ENCODE results near the gene ZBTB24. TPM values are rescaled to one million over a fixed set of nuclear protein-coding genes. Genes with fewer than 3 reads are reported as not detected.

The ZBTB24 gene
- total RNA-seq, 1 donor from 2014 or later = 4.7 TPM

DNA sequence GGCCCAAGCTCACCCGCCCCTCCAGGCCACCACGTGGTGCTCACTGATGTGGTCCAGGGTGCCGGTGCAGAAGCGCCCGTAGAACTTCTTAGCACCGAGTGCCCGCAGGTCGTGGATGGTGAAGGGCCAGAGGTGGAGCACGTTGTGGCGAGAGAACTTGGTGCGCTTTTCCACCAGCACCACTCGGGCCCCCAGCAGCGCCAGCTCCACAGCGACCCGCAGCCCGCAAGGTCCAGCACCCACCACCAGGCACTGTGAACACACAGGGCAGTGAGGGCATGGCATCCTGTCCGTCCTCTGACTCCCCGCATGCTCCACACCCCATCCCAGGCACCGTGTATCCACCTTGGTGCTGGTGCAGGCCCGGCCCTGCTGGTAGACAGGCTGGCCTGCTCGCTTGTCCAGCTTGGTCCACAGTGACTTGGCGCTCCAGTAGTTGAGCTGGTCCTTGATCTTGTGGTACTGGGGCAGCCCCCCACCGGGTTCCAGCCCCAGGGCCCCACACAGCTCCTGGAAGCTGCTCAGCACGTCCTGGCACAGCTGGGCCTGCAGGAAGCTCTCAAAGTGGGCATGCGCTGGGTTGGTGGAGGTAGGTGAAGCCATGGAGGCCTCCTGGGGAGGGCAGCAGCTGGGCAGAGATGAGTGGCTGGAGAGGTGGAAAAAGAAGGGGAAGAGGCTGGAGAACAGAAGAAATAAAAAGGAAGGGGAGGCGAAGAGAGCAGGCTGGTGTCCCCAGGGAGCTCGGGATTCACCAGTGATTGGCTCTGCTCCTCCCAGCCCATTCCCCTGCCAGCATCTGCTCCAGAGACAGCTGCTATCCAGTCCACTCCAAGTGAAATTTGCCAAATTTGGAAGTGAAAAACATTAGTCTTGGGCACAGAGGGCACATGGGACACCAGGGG is 29.2 kb downstream of the ZBTB24 start:
- H3K4me3 ChIP-seq (ENCODE audit: low read length in 3 of 3) = peak overlapping the region; percentile 12 to 65 (median 64)
- peaks cover 26 to 44% (median 29%) of the 10 kb centered on the region in 3 donors for H3K4me1 ChIP-seq (ENCODE audit: control insufficient read depth in 3 of 3, insufficient read depth in 3 of 3, low read length in 3 of 3)
- no peaks in the 10 kb centered on the region for H3K27me3 ChIP-seq (ENCODE audit: control insufficient read depth in 3 of 3, insufficient read depth in 3 of 3, low read length in 3 of 3)
- H3K9ac ChIP-seq (ENCODE audit: low read depth in 1 of 3, low read length in 3 of 3) = peak overlapping the region; percentile 1 to 45 (median 10)
- H3K36me3 ChIP-seq (ENCODE audit: control insufficient read depth in 3 of 3, insufficient read depth in 3 of 3, low read length in 3 of 3) = peaks cover 0 to 6% (median 4%) of the 10 kb centered on the region in 3 donors
- H3K9me3 ChIP-seq (ENCODE audit: control insufficient read depth in 3 of 3, low read length in 3 of 3) = no peaks in the 10 kb centered on the region
- no peak overlapping the region for H3K27ac ChIP-seq (ENCODE audit: low read depth, low read length)

DNA sequence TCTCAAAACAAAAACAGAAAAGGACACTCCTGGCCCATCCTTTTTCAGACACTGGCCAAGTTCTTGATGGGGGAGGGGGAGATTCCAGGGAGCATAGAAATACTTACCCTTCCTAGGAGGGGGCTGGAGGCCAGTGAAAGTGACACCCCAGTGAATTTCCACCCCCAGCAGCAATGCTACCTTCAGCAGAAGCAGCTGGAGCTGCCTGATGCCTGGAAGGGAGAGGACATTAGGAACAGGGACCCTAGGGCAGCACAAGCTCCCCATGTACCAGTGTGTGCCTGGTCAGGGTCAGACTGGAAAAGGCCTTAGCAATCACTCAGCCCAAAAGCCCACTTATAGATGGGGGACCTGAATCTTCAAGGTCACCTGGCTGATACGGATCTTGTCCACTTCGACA is 29.9 kb downstream of the ZBTB24 start:
- no peak overlapping the region for H3K9ac ChIP-seq (ENCODE audit: low read depth in 1 of 3, low read length in 3 of 3)
- H3K27ac ChIP-seq (ENCODE audit: low read depth, low read length) = no peak overlapping the region
- no peak overlapping the region for H3K4me3 ChIP-seq (ENCODE audit: low read length in 3 of 3)
- H3K4me1 ChIP-seq (ENCODE audit: control insufficient read depth in 3 of 3, insufficient read depth in 3 of 3, low read length in 3 of 3) = peaks cover 26 to 37% (median 29%) of the 10 kb centered on the region in 3 donors
- no peaks in the 10 kb centered on the region for H3K9me3 ChIP-seq (ENCODE audit: control insufficient read depth in 3 of 3, low read length in 3 of 3)
- H3K27me3 ChIP-seq (ENCODE audit: control insufficient read depth in 3 of 3, insufficient read depth in 3 of 3, low read length in 3 of 3) = no peaks in the 10 kb centered on the region
- peaks cover 0 to 6% (median 4%) of the 10 kb centered on the region in 3 donors for H3K36me3 ChIP-seq (ENCODE audit: control insufficient read depth in 3 of 3, insufficient read depth in 3 of 3, low read length in 3 of 3)

DNA sequence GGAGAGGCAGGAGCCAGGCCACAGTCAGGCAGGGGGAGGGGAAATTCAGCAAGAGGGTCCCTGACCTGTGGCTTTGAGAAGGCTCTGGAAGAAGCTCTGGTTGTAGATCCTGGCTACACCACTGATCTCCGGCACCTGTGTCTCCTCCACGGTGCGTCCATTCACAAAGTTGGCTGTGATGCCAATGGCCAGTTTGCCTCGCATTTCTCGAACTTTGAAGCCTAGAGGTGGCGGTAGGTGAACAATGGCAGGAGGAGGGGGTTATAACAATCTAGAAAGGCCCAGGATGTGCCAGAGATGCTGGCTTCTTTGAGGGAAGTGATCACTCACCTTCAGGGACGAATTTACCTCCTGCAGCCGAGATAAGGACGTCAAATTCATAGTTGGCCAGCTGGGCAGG is 30.8 kb downstream of the ZBTB24 start:
- no peak overlapping the region for H3K9ac ChIP-seq (ENCODE audit: low read depth in 1 of 3, low read length in 3 of 3)
- H3K27me3 ChIP-seq (ENCODE audit: control insufficient read depth in 3 of 3, insufficient read depth in 3 of 3, low read length in 3 of 3) = no peaks in the 10 kb centered on the region
- no peak overlapping the region for H3K4me3 ChIP-seq (ENCODE audit: low read length in 3 of 3)
- H3K36me3 ChIP-seq (ENCODE audit: control insufficient read depth in 3 of 3, insufficient read depth in 3 of 3, low read length in 3 of 3) = peaks cover 0 to 6% (median 4%) of the 10 kb centered on the region in 3 donors
- H3K27ac ChIP-seq (ENCODE audit: low read depth, low read length) = no peak overlapping the region
- no peaks in the 10 kb centered on the region for H3K9me3 ChIP-seq (ENCODE audit: control insufficient read depth in 3 of 3, low read length in 3 of 3)
- peaks cover 21 to 30% (median 26%) of the 10 kb centered on the region in 3 donors for H3K4me1 ChIP-seq (ENCODE audit: control insufficient read depth in 3 of 3, insufficient read depth in 3 of 3, low read length in 3 of 3)

DNA sequence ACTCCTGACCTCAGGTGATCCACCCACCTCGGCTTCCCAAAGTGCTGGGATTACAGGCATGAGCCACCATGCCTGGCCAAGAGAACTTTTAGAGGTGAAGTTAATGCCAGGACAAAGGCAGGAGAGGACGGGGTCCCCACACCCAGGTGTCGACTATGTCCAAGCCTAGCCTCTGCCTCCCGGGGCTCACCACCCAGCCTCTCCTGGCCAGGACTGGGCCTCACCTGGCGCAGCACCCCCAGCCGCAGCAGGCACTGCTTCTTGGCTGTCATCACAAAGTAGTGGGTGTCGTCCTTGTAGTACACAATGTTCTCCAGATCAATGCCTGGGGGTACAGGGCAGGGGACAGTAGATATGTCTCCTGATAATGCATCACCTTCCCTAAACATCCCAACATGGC is 31.6 kb downstream of the ZBTB24 start:
- H3K4me3 ChIP-seq (ENCODE audit: low read length in 3 of 3) = no peak overlapping the region
- H3K27me3 ChIP-seq (ENCODE audit: control insufficient read depth in 3 of 3, insufficient read depth in 3 of 3, low read length in 3 of 3) = no peaks in the 10 kb centered on the region
- H3K36me3 ChIP-seq (ENCODE audit: control insufficient read depth in 3 of 3, insufficient read depth in 3 of 3, low read length in 3 of 3) = peaks cover 4 to 9% (median 4%) of the 10 kb centered on the region in 3 donors
- H3K9ac ChIP-seq (ENCODE audit: low read depth in 1 of 3, low read length in 3 of 3) = no peak overlapping the region
- peaks cover 13 to 22% (median 18%) of the 10 kb centered on the region in 3 donors for H3K4me1 ChIP-seq (ENCODE audit: control insufficient read depth in 3 of 3, insufficient read depth in 3 of 3, low read length in 3 of 3)
- H3K9me3 ChIP-seq (ENCODE audit: control insufficient read depth in 3 of 3, low read length in 3 of 3) = no peaks in the 10 kb centered on the region
- H3K27ac ChIP-seq (ENCODE audit: low read depth, low read length) = no peak overlapping the region

DNA sequence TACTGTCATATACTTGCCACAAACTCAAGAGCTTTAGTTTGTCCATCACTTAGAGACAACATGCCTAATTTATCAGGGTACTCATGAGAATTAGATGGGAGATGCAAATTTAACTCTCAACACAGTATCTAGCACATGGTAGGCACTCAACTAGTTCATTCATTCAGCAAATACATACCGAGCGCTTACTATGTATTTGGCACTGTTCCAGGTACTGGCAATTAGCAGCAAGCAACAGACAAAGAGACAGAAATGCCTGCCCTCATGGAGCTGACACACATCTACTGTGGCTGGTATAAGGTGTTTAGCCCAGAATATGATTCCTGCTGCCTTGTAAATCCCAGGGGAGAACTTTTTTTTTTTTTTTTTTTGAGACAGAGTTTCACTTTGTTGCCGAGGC is 32.2 kb downstream of the ZBTB24 start:
- Histone ChIP-seq H3K9ac (ENCODE audit: low read depth in 1 of 3, low read length in 3 of 3) (no peak overlapping the region), H3K36me3 (ENCODE audit: control insufficient read depth in 3 of 3, insufficient read depth in 3 of 3, low read length in 3 of 3) (peaks cover 6 to 10% (median 6%) of the 10 kb centered on the region in 3 donors), H3K4me1 (ENCODE audit: control insufficient read depth in 3 of 3, insufficient read depth in 3 of 3, low read length in 3 of 3) (peaks cover 12 to 17% (median 13%) of the 10 kb centered on the region in 3 donors), H3K27me3 (ENCODE audit: control insufficient read depth in 3 of 3, insufficient read depth in 3 of 3, low read length in 3 of 3) (no peaks in the 10 kb centered on the region), H3K27ac (ENCODE audit: low read depth, low read length) (no peak overlapping the region), H3K4me3 (ENCODE audit: low read length in 3 of 3) (no peak overlapping the region), H3K9me3 (ENCODE audit: control insufficient read depth in 3 of 3, low read length in 3 of 3) (no peaks in the 10 kb centered on the region)

DNA sequence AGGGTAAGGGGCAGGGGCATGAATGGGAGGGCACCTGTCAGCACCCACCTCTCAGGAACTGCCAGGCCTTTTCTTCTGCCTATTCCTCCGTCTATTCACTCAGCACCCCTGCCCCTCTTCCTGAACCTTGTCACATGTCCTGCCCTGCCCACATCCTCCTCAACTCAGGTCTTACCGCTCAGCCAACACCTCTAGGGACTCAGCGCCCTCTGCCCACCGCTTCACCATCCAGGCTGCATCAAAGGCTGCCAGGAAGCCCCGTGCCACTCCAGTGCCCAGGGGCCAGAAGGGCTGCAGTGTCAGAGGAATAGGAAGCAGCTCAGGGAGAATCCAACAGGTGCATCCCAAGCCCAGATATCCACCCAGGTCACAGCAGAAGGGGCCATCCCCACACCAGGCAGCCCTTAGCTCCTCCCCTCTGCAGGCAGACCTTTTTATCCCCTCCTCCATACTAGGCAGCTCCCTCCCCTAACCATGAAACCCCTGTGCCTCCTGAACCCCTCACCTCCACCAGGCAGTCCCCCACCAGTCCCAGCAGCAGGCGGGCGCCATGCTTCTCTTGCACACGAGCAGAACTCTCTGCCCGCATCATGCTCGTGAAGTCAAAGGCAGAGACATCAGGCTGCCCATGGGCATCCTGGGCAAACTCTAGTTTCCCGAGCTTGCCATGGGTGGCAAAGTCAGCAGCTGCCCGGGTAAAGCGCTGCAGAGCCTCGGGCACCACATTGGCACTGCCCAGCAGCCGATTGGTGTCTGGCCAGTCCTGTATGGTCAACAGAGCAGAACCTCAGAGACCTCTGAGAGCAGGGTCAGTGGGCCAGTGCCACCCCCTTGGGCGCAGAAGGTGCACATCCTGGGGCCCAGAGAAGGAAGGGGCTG is 33.0 kb downstream of the ZBTB24 start:
- no peaks in the 10 kb centered on the region for H3K9me3 ChIP-seq (ENCODE audit: control insufficient read depth in 3 of 3, low read length in 3 of 3)
- no peak overlapping the region for H3K4me3 ChIP-seq (ENCODE audit: low read length in 3 of 3)
- H3K36me3 ChIP-seq (ENCODE audit: control insufficient read depth in 3 of 3, insufficient read depth in 3 of 3, low read length in 3 of 3) = peaks cover 6 to 14% (median 10%) of the 10 kb centered on the region in 3 donors
- no peak overlapping the region for H3K9ac ChIP-seq (ENCODE audit: low read depth in 1 of 3, low read length in 3 of 3)
- no peak overlapping the region for H3K27ac ChIP-seq (ENCODE audit: low read depth, low read length)
- H3K4me1 ChIP-seq (ENCODE audit: control insufficient read depth in 3 of 3, insufficient read depth in 3 of 3, low read length in 3 of 3) = peaks cover 9 to 12% (median 12%) of the 10 kb centered on the region in 3 donors
- H3K27me3 ChIP-seq (ENCODE audit: control insufficient read depth in 3 of 3, insufficient read depth in 3 of 3, low read length in 3 of 3) = no peaks in the 10 kb centered on the region

DNA sequence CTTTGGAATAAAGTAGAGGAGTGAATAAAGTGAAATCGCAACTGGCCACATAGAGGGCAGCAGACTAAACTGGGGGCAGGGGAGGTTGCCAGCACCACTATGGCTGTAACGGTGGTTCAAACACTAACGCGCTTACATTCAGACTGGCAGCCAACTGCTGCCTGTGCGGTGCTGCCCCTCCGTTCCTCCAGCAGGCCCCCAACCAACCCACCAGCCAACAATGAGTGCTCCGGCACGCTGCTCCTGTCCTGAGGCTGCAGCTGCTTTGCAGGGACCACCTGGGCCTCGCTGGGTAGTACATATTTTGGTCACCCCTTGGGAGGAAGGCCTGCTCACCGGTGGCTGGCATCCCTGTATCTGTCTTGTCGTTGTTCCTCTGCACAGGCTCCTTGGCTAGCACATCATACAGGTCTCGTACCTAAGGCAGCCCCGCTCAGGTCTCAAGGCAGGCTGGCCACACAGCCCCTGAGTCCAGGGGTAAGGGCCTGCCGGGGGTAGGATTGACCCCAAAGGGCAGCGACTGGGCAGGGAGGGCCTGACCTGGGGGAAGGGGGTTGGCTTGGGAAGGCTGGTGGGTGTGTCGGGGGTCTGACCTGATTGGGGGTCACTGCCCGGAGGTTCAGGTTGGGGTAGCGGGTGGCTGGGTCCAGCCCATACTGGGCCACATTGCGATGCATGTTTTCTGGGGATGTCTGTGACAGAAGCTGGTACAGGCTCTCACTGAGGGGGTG is 33.8 kb downstream of the ZBTB24 start:
- Histone ChIP-seq H3K9ac (ENCODE audit: low read depth in 1 of 3, low read length in 3 of 3) (no peak overlapping the region), H3K4me3 (ENCODE audit: low read length in 3 of 3) (no peak overlapping the region), H3K27me3 (ENCODE audit: control insufficient read depth in 3 of 3, insufficient read depth in 3 of 3, low read length in 3 of 3) (no peaks in the 10 kb centered on the region), H3K9me3 (ENCODE audit: control insufficient read depth in 3 of 3, low read length in 3 of 3) (no peaks in the 10 kb centered on the region), H3K27ac (ENCODE audit: low read depth, low read length) (no peak overlapping the region), H3K4me1 (ENCODE audit: control insufficient read depth in 3 of 3, insufficient read depth in 3 of 3, low read length in 3 of 3) (peaks cover 4 to 8% (median 8%) of the 10 kb centered on the region in 3 donors), H3K36me3 (ENCODE audit: control insufficient read depth in 3 of 3, insufficient read depth in 3 of 3, low read length in 3 of 3) (peaks cover 9 to 18% (median 10%) of the 10 kb centered on the region in 3 donors)

DNA sequence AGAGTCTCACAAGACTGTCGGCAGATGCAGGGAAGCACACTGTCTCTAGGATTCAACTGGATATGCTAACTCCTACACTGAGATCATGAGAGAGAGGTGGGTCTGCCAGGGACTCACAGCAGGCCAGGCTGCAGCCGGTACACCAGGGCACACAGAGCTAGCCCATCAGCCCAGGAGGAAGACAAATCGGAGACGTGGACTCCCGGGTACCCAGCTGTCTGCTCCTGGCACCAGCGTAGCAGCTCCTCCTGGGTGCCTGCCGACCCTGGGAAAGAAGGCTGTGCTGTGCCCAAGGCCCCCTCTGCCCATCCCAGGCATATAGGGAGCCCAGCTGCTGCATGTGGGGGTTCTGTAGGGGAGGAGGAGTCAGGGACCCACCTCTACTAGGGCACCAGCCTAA is 34.4 kb downstream of the ZBTB24 start:
- Histone ChIP-seq H3K36me3 (ENCODE audit: control insufficient read depth in 3 of 3, insufficient read depth in 3 of 3, low read length in 3 of 3) (peaks cover 9 to 22% (median 10%) of the 10 kb centered on the region in 3 donors), H3K27me3 (ENCODE audit: control insufficient read depth in 3 of 3, insufficient read depth in 3 of 3, low read length in 3 of 3) (no peaks in the 10 kb centered on the region), H3K9me3 (ENCODE audit: control insufficient read depth in 3 of 3, low read length in 3 of 3) (no peaks in the 10 kb centered on the region), H3K4me1 (ENCODE audit: control insufficient read depth in 3 of 3, insufficient read depth in 3 of 3, low read length in 3 of 3) (peaks cover 0 to 2% (median 2%) of the 10 kb centered on the region in 3 donors), H3K9ac (ENCODE audit: low read depth in 1 of 3, low read length in 3 of 3) (no peak overlapping the region), H3K27ac (ENCODE audit: low read depth, low read length) (no peak overlapping the region), H3K4me3 (ENCODE audit: low read length in 3 of 3) (no peak overlapping the region)

DNA sequence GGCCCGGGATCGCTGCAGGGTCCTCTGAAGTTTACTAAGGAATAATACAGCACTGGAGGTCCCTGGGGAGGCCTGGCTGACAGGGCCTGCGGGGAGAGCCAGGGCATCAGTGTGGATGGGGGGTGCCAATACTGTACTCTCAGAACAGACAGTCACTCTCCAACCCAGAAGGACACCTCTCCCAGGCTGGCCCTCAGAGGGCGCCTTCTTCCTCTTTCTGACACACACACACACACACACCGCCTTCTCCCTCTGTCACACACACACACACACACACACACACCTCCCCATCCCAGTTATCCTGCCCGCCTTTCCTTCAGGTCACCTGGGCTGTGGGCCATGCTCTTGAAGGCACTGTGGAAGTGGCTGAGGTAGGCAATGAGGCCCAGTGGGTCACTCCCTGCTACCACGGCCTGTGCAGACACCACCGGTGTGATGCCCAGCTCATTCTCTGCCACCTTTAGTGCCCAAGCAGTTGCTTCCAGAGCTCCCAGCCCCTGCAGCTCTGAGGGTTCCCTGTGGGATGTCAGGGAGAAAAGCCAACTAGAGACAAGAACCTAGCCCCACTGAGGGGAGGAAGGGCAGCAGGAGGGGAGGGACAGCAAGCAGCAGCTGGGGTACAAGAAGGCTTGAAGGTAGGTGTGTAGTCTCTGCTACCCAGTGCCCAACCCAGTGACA is 35.0 kb downstream of the ZBTB24 start:
- no peaks in the 10 kb centered on the region for H3K4me1 ChIP-seq (ENCODE audit: control insufficient read depth in 3 of 3, insufficient read depth in 3 of 3, low read length in 3 of 3)
- no peak overlapping the region for H3K9ac ChIP-seq (ENCODE audit: low read depth in 1 of 3, low read length in 3 of 3)
- no peaks in the 10 kb centered on the region for H3K9me3 ChIP-seq (ENCODE audit: control insufficient read depth in 3 of 3, low read length in 3 of 3)
- no peak overlapping the region for H3K27ac ChIP-seq (ENCODE audit: low read depth, low read length)
- peaks cover 9 to 25% (median 11%) of the 10 kb centered on the region in 3 donors for H3K36me3 ChIP-seq (ENCODE audit: control insufficient read depth in 3 of 3, insufficient read depth in 3 of 3, low read length in 3 of 3)
- no peaks in the 10 kb centered on the region for H3K27me3 ChIP-seq (ENCODE audit: control insufficient read depth in 3 of 3, insufficient read depth in 3 of 3, low read length in 3 of 3)
- no peak overlapping the region for H3K4me3 ChIP-seq (ENCODE audit: low read length in 3 of 3)
